LNCAP (cell line): ENCODE measurements around the gene ASCC1.

ENCODE experiments used
- CTCF ChIP-seq: fragments of 450-650 bp; IDR thresholded peaks from 2 replicates; pipeline ENCODE4 v1.5.1; 2017; ENCODE audit warnings: mild to moderate bottlenecking

The ASCC1 gene

GRCh38 chr10:72215611-72216549 lies at the start of gene ASCC1, which contains the start of gene ANAPC16:
Gene ASCC1 (minus strand): TSS chr10:72216276. CDS start chr10:72213298, 2,978 bp downstream.
Gene ANAPC16 (plus strand): TSS chr10:72216012. CDS start chr10:72223915, 7,903 bp downstream.
- no peak for TF ChIP-seq CTCF

GRCh38 chr10:72265508-72265907 lies 49.4 kb upstream of the ASCC1 start:
- no peak for TF ChIP-seq CTCF

GRCh38 chr10:72264536-72264935 lies 48.5 kb upstream of the ASCC1 start:
- no peak for TF ChIP-seq CTCF

- TF ChIP-seq CTCF = no peak
Observed at GRCh38 chr10:72263613-72264241, 47.7 kb upstream of the ASCC1 start.

GRCh38 chr10:72261784-72262404 lies 45.8 kb upstream of the ASCC1 start:
- no peak for TF ChIP-seq CTCF

GRCh38 chr10:72260976-72261783 lies 45.1 kb upstream of the ASCC1 start:
- TF ChIP-seq CTCF = no peak
